HEK293 (cell line): ENCODE measurements around the gene ENO2.

Source experiments
- CTCF ChIA-PET: fragments of 350-600 bp; formaldehyde crosslinking; extraction: SDS; loops from one replicate; lab custom pipeline; 2021; ENCODE audit warnings: antibody characterized with exemption; lab: Yijun Ruan, JAX
- POLR2A ChIA-PET: fragments of 300-600 bp; formaldehyde crosslinking; extraction: SDS; loops from one replicate; lab custom pipeline; 2020; ENCODE audit warnings: antibody characterized with exemption, inconsistent platforms; lab: Yijun Ruan, JAX
- H3K27ac ChIP-seq: fragments of 200-500 bp; sonication (Bioruptor generic); 2 replicates; pipeline ENCODE4 v1.5.1; 2014; ENCODE audit warnings: low read depth, low read length, control low read depth, inconsistent platforms; ENCODE audit errors: extremely low read depth
- H3K36me3 ChIP-seq, 2 experiments: fragments of 200-500 bp in 1 of 2; sonication (Bioruptor generic) in 1 of 2; 1 replicate in 1 of 2; 2 replicates in 1 of 2; pipeline ENCODE4 v1.5.1; 2014 to 2017; ENCODE audit warnings: inconsistent platforms in 2 of 2, low read length in 2 of 2; ENCODE audit not compliant: control insufficient read depth in 2 of 2, insufficient read depth in 1 of 2
- H3K4me1 ChIP-seq: fragments of 200-500 bp; sonication (Bioruptor generic); 2 replicates; pipeline ENCODE4 v1.5.1; 2014; ENCODE audit warnings: mild to moderate bottlenecking, low read length, inconsistent platforms; ENCODE audit not compliant: control insufficient read depth, insufficient read depth
- H3K4me3 ChIP-seq: 2 replicates; pipeline ENCODE4 v1.5.1; 2011; ENCODE audit warnings: low read depth, mild to moderate bottlenecking, control low read depth, low read length, moderate library complexity
- H3K9me3 ChIP-seq: fragments of 200-500 bp; sonication (Bioruptor generic); 2 replicates; pipeline ENCODE4 v1.5.1; 2014; ENCODE audit warnings: low read depth, low read length, inconsistent platforms; ENCODE audit not compliant: control insufficient read depth, insufficient read depth
- KLF16 ChIP-seq: fragments of 450-650 bp; formaldehyde crosslinking; IDR thresholded peaks from 2 replicates; pipeline ENCODE4 v1.5.1; 2017; ENCODE audit warnings: missing biosample characterization, missing genetic modification characterization
- KLF9 ChIP-seq: fragments of 450-650 bp; formaldehyde crosslinking; IDR thresholded peaks from 2 replicates; pipeline ENCODE4 v1.5.1; 2016; ENCODE audit warnings: missing biosample characterization, missing genetic modification characterization, low read depth
- SP7 ChIP-seq: fragments of 450-650 bp; formaldehyde crosslinking; IDR thresholded peaks from 2 replicates; pipeline ENCODE4 v1.5.1; 2016; ENCODE audit warnings: missing biosample characterization, missing genetic modification characterization
- ZBTB7A ChIP-seq: fragments of 450-650 bp; formaldehyde crosslinking; IDR thresholded peaks from 2 replicates; pipeline ENCODE4 v1.5.1; 2016; ENCODE audit warnings: low read depth, missing biosample characterization, missing genetic modification characterization
- ZFP69B ChIP-seq: fragments of 450-650 bp; formaldehyde crosslinking; IDR thresholded peaks from 2 replicates; pipeline ENCODE4 v1.5.1; 2016; ENCODE audit warnings: missing biosample characterization, missing genetic modification characterization
- ZNF10 ChIP-seq: fragments of 450-650 bp; formaldehyde crosslinking; IDR thresholded peaks from 2 replicates; pipeline ENCODE4 v1.5.1; 2017; ENCODE audit warnings: missing biosample characterization, missing genetic modification characterization
- ZNF140 ChIP-seq: fragments of 450-650 bp; formaldehyde crosslinking; IDR thresholded peaks from 2 replicates; pipeline ENCODE4 v1.5.1; 2016; ENCODE audit warnings: missing biosample characterization, missing genetic modification characterization
- ZNF335 ChIP-seq: fragments of 450-650 bp; formaldehyde crosslinking; conservative IDR thresholded peaks from 2 replicates; pipeline ENCODE4 v1.5.1; 2016; ENCODE audit warnings: missing biosample characterization, missing genetic modification characterization
- ZNF37A ChIP-seq: fragments of 450-650 bp; IDR thresholded peaks from 2 replicates; pipeline ENCODE4 v1.5.1; 2018; ENCODE audit warnings: missing biosample characterization, missing genetic modification characterization
- ZNF394 ChIP-seq: fragments of 450-650 bp; formaldehyde crosslinking; IDR thresholded peaks from 2 replicates; pipeline ENCODE4 v1.5.1; 2016; ENCODE audit warnings: missing biosample characterization, missing genetic modification characterization, mild to moderate bottlenecking, moderate library complexity, borderline replicate concordance
- ZNF610 ChIP-seq: fragments of 450-650 bp; formaldehyde crosslinking; IDR thresholded peaks from 2 replicates; pipeline ENCODE4 v1.5.1; 2016; ENCODE audit warnings: missing biosample characterization, missing genetic modification characterization, borderline replicate concordance
- TF ChIP-seq, protein P1 (sequence below): fragments of 450-650 bp; formaldehyde crosslinking; IDR thresholded peaks from 2 replicates; pipeline ENCODE4 v1.5.1; 2016; ENCODE audit warnings: missing biosample characterization, missing genetic modification characterization, borderline replicate concordance
- TF ChIP-seq, protein P2 (sequence below): fragments of 450-650 bp; formaldehyde crosslinking; IDR thresholded peaks from 2 replicates; pipeline ENCODE4 v1.5.1; 2017; ENCODE audit warnings: missing biosample characterization, missing genetic modification characterization
- TF ChIP-seq, protein P3 (sequence below): fragments of 450-650 bp; formaldehyde crosslinking; IDR thresholded peaks from 2 replicates; pipeline ENCODE4 v1.5.0; 2017; ENCODE audit warnings: missing biosample characterization, missing genetic modification characterization, borderline replicate concordance
- TF ChIP-seq, protein P4 (sequence below): fragments of 450-650 bp; IDR thresholded peaks from 2 replicates; pipeline ENCODE4 v1.5.1; 2018; ENCODE audit warnings: missing biosample characterization, mild to moderate bottlenecking, missing genetic modification characterization

ENO2 gene

DNA sequence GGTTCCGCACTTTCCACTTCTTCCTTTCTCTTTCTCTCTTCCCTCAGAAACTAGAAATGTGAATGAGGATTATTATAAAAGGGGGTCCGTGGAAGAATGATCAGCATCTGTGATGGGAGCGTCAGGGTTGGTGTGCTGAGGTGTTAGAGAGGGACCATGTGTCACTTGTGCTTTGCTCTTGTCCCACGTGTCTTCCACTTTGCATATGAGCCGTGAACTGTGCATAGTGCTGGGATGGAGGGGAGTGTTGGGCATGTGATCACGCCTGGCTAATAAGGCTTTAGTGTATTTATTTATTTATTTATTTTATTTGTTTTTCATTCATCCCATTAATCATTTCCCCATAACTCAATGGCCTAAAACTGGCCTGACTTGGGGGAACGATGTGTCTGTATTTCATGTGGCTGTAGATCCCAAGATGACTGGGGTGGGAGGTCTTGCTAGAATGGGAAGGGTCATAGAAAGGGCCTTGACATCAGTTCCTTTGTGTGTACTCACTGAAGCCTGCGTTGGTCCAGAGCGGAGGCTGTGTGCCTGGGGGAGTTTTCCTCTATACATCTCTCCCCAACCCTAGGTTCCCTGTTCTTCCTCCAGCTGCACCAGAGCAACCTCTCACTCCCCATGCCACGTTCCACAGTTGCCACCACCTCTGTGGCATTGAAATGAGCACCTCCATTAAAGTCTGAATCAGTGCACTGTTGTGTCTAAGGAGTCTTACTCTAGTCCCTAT, 8.8 kb downstream of the ENO2 start:
- H3K4me1 ChIP-seq = peaks cover 28% of the 10 kb centered on the region
- CTCF ChIA-PET = interaction anchor here (0.6 to 6.1 kb wide), 23 partner anchors 10 to 243 kb away, joined by 3 to 53 read pairs (median 7); partner anchors contain the start of genes C12orf57, CDCA3, MLF2 and RNU7-1
- TF ChIP-seq SP7 (tag by site-specific recombination) = no peak
- TF ChIP-seq ZFP69B (tag by site-specific recombination) = no peak
- TF ChIP-seq, protein P1, sequence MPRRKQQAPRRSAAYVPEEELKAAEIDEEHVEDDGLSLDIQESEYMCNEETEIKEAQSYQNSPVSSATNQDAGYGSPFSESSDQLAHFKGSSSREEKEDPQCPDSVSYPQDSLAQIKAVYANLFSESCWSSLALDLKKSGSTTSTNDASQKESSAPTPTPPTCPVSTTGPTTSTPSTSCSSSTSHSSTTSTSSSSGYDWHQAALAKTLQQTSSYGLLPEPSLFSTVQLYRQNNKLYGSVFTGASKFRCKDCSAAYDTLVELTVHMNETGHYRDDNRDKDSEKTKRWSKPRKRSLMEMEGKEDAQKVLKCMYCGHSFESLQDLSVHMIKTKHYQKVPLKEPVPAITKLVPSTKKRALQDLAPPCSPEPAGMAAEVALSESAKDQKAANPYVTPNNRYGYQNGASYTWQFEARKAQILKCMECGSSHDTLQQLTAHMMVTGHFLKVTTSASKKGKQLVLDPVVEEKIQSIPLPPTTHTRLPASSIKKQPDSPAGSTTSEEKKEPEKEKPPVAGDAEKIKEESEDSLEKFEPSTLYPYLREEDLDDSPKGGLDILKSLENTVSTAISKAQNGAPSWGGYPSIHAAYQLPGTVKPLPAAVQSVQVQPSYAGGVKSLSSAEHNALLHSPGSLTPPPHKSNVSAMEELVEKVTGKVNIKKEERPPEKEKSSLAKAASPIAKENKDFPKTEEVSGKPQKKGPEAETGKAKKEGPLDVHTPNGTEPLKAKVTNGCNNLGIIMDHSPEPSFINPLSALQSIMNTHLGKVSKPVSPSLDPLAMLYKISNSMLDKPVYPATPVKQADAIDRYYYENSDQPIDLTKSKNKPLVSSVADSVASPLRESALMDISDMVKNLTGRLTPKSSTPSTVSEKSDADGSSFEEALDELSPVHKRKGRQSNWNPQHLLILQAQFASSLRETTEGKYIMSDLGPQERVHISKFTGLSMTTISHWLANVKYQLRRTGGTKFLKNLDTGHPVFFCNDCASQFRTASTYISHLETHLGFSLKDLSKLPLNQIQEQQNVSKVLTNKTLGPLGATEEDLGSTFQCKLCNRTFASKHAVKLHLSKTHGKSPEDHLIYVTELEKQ (tag by site-specific recombination) = no peak
- no peak for TF ChIP-seq ZNF140 (tag by site-specific recombination)
- no peak for TF ChIP-seq ZNF37A (tag by site-specific recombination)
- no peak for TF ChIP-seq KLF9 (tag by site-specific recombination)
- TF ChIP-seq, protein P2, sequence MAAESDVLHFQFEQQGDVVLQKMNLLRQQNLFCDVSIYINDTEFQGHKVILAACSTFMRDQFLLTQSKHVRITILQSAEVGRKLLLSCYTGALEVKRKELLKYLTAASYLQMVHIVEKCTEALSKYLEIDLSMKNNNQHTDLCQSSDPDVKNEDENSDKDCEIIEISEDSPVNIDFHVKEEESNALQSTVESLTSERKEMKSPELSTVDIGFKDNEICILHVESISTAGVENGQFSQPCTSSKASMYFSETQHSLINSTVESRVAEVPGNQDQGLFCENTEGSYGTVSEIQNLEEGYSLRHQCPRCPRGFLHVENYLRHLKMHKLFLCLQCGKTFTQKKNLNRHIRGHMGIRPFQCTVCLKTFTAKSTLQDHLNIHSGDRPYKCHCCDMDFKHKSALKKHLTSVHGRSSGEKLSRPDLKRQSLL (tag by site-specific recombination) = no peak
- no peak for TF ChIP-seq ZNF335 (tag by site-specific recombination)
- no peak for TF ChIP-seq ZNF10 (tag by site-specific recombination)
- TF ChIP-seq, protein P3, sequence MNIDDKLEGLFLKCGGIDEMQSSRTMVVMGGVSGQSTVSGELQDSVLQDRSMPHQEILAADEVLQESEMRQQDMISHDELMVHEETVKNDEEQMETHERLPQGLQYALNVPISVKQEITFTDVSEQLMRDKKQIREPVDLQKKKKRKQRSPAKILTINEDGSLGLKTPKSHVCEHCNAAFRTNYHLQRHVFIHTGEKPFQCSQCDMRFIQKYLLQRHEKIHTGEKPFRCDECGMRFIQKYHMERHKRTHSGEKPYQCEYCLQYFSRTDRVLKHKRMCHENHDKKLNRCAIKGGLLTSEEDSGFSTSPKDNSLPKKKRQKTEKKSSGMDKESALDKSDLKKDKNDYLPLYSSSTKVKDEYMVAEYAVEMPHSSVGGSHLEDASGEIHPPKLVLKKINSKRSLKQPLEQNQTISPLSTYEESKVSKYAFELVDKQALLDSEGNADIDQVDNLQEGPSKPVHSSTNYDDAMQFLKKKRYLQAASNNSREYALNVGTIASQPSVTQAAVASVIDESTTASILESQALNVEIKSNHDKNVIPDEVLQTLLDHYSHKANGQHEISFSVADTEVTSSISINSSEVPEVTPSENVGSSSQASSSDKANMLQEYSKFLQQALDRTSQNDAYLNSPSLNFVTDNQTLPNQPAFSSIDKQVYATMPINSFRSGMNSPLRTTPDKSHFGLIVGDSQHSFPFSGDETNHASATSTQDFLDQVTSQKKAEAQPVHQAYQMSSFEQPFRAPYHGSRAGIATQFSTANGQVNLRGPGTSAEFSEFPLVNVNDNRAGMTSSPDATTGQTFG = no peak
- TF ChIP-seq KLF16 (tag by site-specific recombination) = no peak
- TF ChIP-seq, protein P4, sequence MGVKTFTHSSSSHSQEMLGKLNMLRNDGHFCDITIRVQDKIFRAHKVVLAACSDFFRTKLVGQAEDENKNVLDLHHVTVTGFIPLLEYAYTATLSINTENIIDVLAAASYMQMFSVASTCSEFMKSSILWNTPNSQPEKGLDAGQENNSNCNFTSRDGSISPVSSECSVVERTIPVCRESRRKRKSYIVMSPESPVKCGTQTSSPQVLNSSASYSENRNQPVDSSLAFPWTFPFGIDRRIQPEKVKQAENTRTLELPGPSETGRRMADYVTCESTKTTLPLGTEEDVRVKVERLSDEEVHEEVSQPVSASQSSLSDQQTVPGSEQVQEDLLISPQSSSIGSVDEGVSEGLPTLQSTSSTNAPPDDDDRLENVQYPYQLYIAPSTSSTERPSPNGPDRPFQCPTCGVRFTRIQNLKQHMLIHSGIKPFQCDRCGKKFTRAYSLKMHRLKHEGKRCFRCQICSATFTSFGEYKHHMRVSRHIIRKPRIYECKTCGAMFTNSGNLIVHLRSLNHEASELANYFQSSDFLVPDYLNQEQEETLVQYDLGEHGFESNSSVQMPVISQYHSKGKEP (tag by site-specific recombination) = no peak
- TF ChIP-seq ZBTB7A (tag by site-specific recombination) = no peak
- TF ChIP-seq ZNF610 = no peak
- TF ChIP-seq ZNF394 = no peak
- H3K4me3 ChIP-seq = no peak overlapping the region
- peaks cover 19 to 42% of the 10 kb centered on the region in 2 experiments for H3K36me3 ChIP-seq
- H3K9me3 ChIP-seq = no peaks in the 10 kb centered on the region
- no peak overlapping the region for H3K27ac ChIP-seq
- POLR2A ChIA-PET = interaction anchor here (0.6 to 6.2 kb wide), 3 partner anchors 9 to 50 kb away, joined by 3 to 99 read pairs (median 4); partner anchors contain the start of genes C12orf57, ENO2, RNU7-1 and SPSB2
